Muscle of leg (tissue), 16 donors: Measurements from ENCODE around the gene BLOC1S6. TPM values are rescaled to one million over a fixed set of nuclear protein-coding genes. Genes with fewer than 3 reads are reported as not detected.

ENCODE experiments used
- DNase-seq: peaks from one replicate; pipeline ENCODE4 v3.0.0; 2013
- H3K27ac ChIP-seq: one replicate; pipeline ENCODE4 v1.5.1; 2013; ENCODE audit warnings: mild to moderate bottlenecking, low read length, control low read depth
- H3K27me3 ChIP-seq: one replicate; pipeline ENCODE4 v1.6.1; 2013; ENCODE audit warnings: low read length; ENCODE audit not compliant: control insufficient read depth, insufficient read depth
- H3K36me3 ChIP-seq: one replicate; pipeline ENCODE4 v1.6.1; 2013; ENCODE audit warnings: low read length; ENCODE audit not compliant: control insufficient read depth, insufficient read depth
- H3K4me1 ChIP-seq: one replicate; pipeline ENCODE4 v1.6.1; 2013; ENCODE audit warnings: low read length; ENCODE audit not compliant: control insufficient read depth, insufficient read depth
- H3K4me3 ChIP-seq: one replicate; pipeline ENCODE4 v1.5.1; 2013; ENCODE audit warnings: low read length, control low read depth
- H3K9me3 ChIP-seq: replicated peaks from 2 replicates; pipeline ENCODE4 v1.6.1; 2013; ENCODE audit warnings: low read depth, low read length; ENCODE audit not compliant: control insufficient read depth
- WGBS: methylation state at CpG from one replicate; pipeline ENCODE4 v1.1.5; 2013; ENCODE audit warnings: missing lambda C conversion rate; ENCODE audit not compliant: insufficient coverage; 5-methylcytosine and 5-hydroxymethylcytosine counted together
- long read RNA-seq, 11 donors: transcript quantifications; one replicate each; lab custom pipeline, GENCODE V29; 2026
- polyA plus RNA-seq, 8 donors: library from polyadenylated mRNA; unstranded; fragments of 120-200 nt; gene quantifications; one replicate each; pipeline versions ENCODE4 v1.2.1 to v1.2.3, GENCODE V29; 2013; ENCODE audit warnings: inconsistent platforms in 1 of 8, low replicate concordance in 1 of 8; ENCODE audit not compliant: insufficient read length in 8 of 8, insufficient read depth in 1 of 8
- total RNA-seq: library from RNA; stranded (reverse); fragments of 120-200 nt; gene quantifications from one replicate; pipeline ENCODE4 v1.2.4, GENCODE V29; 2013

The BLOC1S6 gene, protein sequence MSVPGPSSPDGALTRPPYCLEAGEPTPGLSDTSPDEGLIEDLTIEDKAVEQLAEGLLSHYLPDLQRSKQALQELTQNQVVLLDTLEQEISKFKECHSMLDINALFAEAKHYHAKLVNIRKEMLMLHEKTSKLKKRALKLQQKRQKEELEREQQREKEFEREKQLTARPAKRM
- total RNA-seq: 49.3 TPM
- polyA plus RNA-seq: 10 to 100 TPM; 28.0 to 44.0 (median 36.8) TPM
- long read RNA-seq, donor 1, full-length matches to known transcripts: 5 of 5 reads
- long read RNA-seq, donor 1, partial matches to known transcripts: 0 of 5 reads
- long read RNA-seq, donor 1, other reads (novel, unspliced or antisense): 0 of 5 reads
- long read RNA-seq, donor 2: 0 reads
- long read RNA-seq, donor 3, full-length matches to known transcripts: 11 of 11 reads
- long read RNA-seq, donor 3, partial matches to known transcripts: 0 of 11 reads
- long read RNA-seq, donor 3, other reads (novel, unspliced or antisense): 0 of 11 reads
- long read RNA-seq, donor 4, full-length matches to known transcripts: 7 of 7 reads
- long read RNA-seq, donor 4, partial matches to known transcripts: 0 of 7 reads
- long read RNA-seq, donor 4, other reads (novel, unspliced or antisense): 0 of 7 reads
- long read RNA-seq, donor 5, full-length matches to known transcripts: 23 of 23 reads
- long read RNA-seq, donor 5, partial matches to known transcripts: 0 of 23 reads
- long read RNA-seq, donor 5, other reads (novel, unspliced or antisense): 0 of 23 reads
- long read RNA-seq, donor 6, full-length matches to known transcripts: 12 of 12 reads
- long read RNA-seq, donor 6, partial matches to known transcripts: 0 of 12 reads
- long read RNA-seq, donor 6, other reads (novel, unspliced or antisense): 0 of 12 reads
- long read RNA-seq, donor 7, full-length matches to known transcripts: 12 of 12 reads
- long read RNA-seq, donor 7, partial matches to known transcripts: 0 of 12 reads
- long read RNA-seq, donor 7, other reads (novel, unspliced or antisense): 0 of 12 reads
- long read RNA-seq, donor 8, full-length matches to known transcripts: 16 of 16 reads
- long read RNA-seq, donor 8, partial matches to known transcripts: 0 of 16 reads
- long read RNA-seq, donor 8, other reads (novel, unspliced or antisense): 0 of 16 reads
- long read RNA-seq, donor 9, full-length matches to known transcripts: 9 of 9 reads
- long read RNA-seq, donor 9, partial matches to known transcripts: 0 of 9 reads
- long read RNA-seq, donor 9, other reads (novel, unspliced or antisense): 0 of 9 reads
- long read RNA-seq, donor 10, full-length matches to known transcripts: 18 of 18 reads
- long read RNA-seq, donor 10, partial matches to known transcripts: 0 of 18 reads
- long read RNA-seq, donor 10, other reads (novel, unspliced or antisense): 0 of 18 reads
- long read RNA-seq, donor 11, full-length matches to known transcripts: 11 of 18 reads
- long read RNA-seq, donor 11, partial matches to known transcripts: 7 of 18 reads
- long read RNA-seq, donor 11, other reads (novel, unspliced or antisense): 0 of 18 reads

DNA sequence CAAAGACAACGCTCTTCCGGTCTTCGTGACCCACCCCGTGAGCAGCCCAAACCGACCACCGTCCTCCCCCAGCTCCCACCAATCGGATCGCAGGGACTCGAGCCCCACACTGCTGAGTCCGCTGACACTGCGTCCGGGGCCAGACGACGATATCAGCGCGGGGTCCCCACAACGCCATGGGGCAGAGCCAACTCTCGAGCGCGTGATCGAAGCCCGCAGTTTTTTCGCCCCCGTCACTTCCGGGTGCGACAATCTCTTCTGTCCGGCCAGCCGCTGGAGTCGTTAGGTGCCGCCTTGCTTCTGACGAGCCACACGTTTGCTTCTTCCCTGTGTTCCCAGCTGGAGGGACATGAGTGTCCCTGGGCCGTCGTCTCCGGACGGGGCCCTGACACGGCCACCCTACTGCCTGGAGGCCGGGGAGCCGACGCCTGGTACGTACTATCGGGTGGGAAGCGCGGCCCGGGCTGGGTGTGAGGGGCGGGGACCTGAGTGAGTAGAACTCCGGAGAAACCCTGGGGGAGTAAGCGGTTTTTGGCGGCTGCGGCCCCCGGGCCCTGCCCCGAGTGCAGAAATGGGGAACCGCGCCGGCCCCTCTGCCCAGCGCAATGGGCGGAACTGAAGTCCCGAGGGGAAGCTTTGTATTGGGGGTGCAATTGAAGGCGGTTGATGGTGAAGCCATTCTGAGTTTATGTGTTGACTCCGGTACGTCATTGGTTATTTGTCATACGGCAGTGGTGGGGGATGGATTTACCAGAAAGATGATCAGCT, at the start of gene BLOC1S6:
Gene BLOC1S6, plus strand, starts transcription at position 285 of the 768 bp plus-strand sequence. Its CDS starts 65 bp downstream, at position 350.
- peak within 1 kb of the TSS; percentile 90 for H3K4me3 ChIP-seq
- under 1% methylated on average over 58 of the region's 62 CpGs for WGBS
- peak within 1 kb of the TSS; percentile 100 for H3K27ac ChIP-seq
- H3K36me3 ChIP-seq: peaks cover 3% of the 10 kb centered on the region
- H3K9me3 ChIP-seq: no peaks in the 10 kb centered on the region
- DNase-seq: peak; percentile 98
- H3K27me3 ChIP-seq: no peaks in the 10 kb centered on the region
- H3K4me1 ChIP-seq: peaks cover 13% of the 10 kb centered on the region

GRCh38 chr15:45539680-45540079, 47.5 kb upstream of the BLOC1S6 start:
- H3K27ac ChIP-seq: no peak overlapping the region
- WGBS: 100% methylated on average over 2 of the region's 3 CpGs
- no peaks in the 10 kb centered on the region for H3K36me3 ChIP-seq
- DNase-seq: no peak
- H3K9me3 ChIP-seq: no peaks in the 10 kb centered on the region
- no peaks in the 10 kb centered on the region for H3K4me1 ChIP-seq
- H3K4me3 ChIP-seq: no peak overlapping the region
- no peaks in the 10 kb centered on the region for H3K27me3 ChIP-seq

GRCh38 chr15:45540531-45540930, 46.6 kb upstream of the BLOC1S6 start:
- no peaks in the 10 kb centered on the region for H3K36me3 ChIP-seq
- no peaks in the 10 kb centered on the region for H3K4me1 ChIP-seq
- WGBS: no CpG with 5 or more reads among the region's 1 CpG
- DNase-seq: no peak
- no peaks in the 10 kb centered on the region for H3K9me3 ChIP-seq
- no peak overlapping the region for H3K4me3 ChIP-seq
- H3K27me3 ChIP-seq: no peaks in the 10 kb centered on the region
- no peak overlapping the region for H3K27ac ChIP-seq

DNA sequence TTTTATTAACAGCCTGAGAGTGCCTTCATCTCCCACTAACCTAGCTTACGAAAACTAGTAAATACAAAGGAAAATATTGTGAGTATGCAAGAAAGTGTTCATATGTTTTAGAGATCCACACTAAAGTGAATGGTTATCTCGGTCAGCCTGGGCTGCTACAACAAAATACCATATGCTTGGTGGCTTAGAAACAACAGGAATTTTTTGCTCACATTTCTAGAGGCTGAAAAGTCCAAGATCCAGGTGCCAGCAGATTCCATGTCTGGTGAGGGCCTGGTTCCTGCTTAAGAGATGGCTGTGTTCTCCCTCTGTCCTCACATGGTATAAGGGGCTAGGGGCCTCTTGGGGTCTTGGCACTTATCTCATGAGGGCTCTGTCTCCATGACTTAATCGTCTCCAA, 44.1 kb upstream of the BLOC1S6 start:
- no peak overlapping the region for H3K27ac ChIP-seq
- no peaks in the 10 kb centered on the region for H3K27me3 ChIP-seq
- H3K4me1 ChIP-seq: no peaks in the 10 kb centered on the region
- H3K4me3 ChIP-seq: no peak overlapping the region
- no peaks in the 10 kb centered on the region for H3K9me3 ChIP-seq
- DNase-seq: no peak
- no peaks in the 10 kb centered on the region for H3K36me3 ChIP-seq
- 50% methylated on average over 1 of the region's 3 CpGs for WGBS

- no CpG with 5 or more reads among the region's 4 CpGs for WGBS
- H3K36me3 ChIP-seq: no peaks in the 10 kb centered on the region
Observed at GRCh38 chr15:45544266-45545023, 42.7 kb upstream of the BLOC1S6 start.

GRCh38 chr15:45546789-45547188, 40.4 kb upstream of the BLOC1S6 start:
- Histone ChIP-seq H3K4me1 (no peaks in the 10 kb centered on the region), H3K27ac (no peak overlapping the region), H3K9me3 (no peaks in the 10 kb centered on the region), H3K27me3 (no peaks in the 10 kb centered on the region), H3K4me3 (no peak overlapping the region), H3K36me3 (no peaks in the 10 kb centered on the region)
- 87% methylated on average over 3 of the region's 7 CpGs for WGBS
- DNase-seq: no peak

More at GRCh38 chr15:45544266-45545023, 42.7 kb upstream of the BLOC1S6 start:
- Histone ChIP-seq H3K4me1 (no peaks in the 10 kb centered on the region), H3K27me3 (no peaks in the 10 kb centered on the region), H3K9me3 (no peaks in the 10 kb centered on the region), H3K27ac (no peak overlapping the region), H3K4me3 (no peak overlapping the region)
- DNase-seq: no peak

DNA sequence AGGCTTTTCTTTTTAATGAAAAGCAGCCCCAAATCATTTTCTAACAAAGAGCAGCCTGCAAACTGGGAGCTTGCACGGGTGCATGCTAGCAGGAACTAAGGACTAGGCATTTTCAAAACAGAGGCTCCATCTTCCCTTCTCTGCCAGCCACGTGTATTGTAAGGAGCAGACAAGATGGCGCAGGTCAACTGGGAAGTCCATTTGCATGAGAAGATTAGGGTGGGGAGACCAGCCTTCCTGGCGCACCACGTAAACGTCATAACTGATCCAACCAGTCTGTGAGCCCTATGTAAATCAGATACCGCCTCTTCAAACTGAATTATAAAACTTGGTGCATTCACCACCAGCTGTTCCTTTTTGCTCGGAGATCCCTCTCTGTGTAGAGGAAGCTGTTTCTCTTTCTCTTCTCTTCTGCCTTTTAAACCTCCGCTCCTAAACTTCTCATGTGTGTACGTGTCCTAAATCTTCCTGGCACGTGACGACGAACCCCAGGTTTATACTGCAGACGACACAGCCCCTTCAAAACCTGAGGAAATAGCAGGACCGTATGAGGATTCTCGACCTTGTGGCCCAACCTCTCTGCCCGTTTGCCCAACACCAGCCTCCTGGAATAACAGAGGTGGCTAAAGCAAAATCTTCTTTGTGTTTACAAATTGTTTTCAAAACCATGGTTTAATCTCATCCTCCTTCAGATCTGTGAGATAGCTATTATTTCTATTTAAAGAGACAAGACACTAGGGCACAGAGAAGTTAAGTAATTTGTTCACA, 38.2 kb upstream of the BLOC1S6 start:
- H3K4me1 ChIP-seq: no peaks in the 10 kb centered on the region
- WGBS: 79% methylated on average over 8 of the region's 17 CpGs
- no peak overlapping the region for H3K4me3 ChIP-seq
- H3K27ac ChIP-seq: no peak overlapping the region
- H3K36me3 ChIP-seq: no peaks in the 10 kb centered on the region
- no peaks in the 10 kb centered on the region for H3K27me3 ChIP-seq
- no peaks in the 10 kb centered on the region for H3K9me3 ChIP-seq
- no peak for DNase-seq

- Histone ChIP-seq H3K27ac (no peak overlapping the region), H3K27me3 (no peaks in the 10 kb centered on the region), H3K9me3 (no peaks in the 10 kb centered on the region), H3K36me3 (no peaks in the 10 kb centered on the region), H3K4me3 (no peak overlapping the region), H3K4me1 (no peaks in the 10 kb centered on the region)
- 85% methylated on average over 5 of the region's 9 CpGs for WGBS
- DNase-seq: no peak
Observed at GRCh38 chr15:45549541-45550220, 37.5 kb upstream of the BLOC1S6 start.
